ENCODE measurements around the gene BMPER. TPM values are rescaled to one million over a fixed set of nuclear protein-coding genes. Genes with fewer than 3 reads are reported as not detected.

BMPER gene
- total RNA-seq, 1 donor, result 11.2 TPM

GRCh38 chr7:33873981-33874750 lies 31.2 kb upstream of the BMPER start:
- no peak for DNase-seq (ENCODE audit: insufficient read length, low spot score, missing footprints)
- no peaks in the 10 kb centered on the region for H3K36me3 ChIP-seq (ENCODE audit: insufficient read depth, low read length)
- H3K9me3 ChIP-seq (ENCODE audit: low read depth, low read length), result no peaks in the 10 kb centered on the region
- TF ChIP-seq CTCF (IDR thresholded peaks at IDR 0.05; ENCODE audit: extremely low read depth, low read depth, low read length), result no peak
- no peaks in the 10 kb centered on the region for H3K27me3 ChIP-seq (ENCODE audit: insufficient read depth, low read length)
- H3K79me2 ChIP-seq (ENCODE audit: insufficient read depth, low read length), result no peaks in the 10 kb centered on the region
- no peak overlapping the region for H2AFZ ChIP-seq (ENCODE audit: low read length)
- H3K4me2 ChIP-seq (ENCODE audit: insufficient read depth, low read length), result peak overlapping the region; percentile 81
- H4K20me1 ChIP-seq (ENCODE audit: insufficient read depth, low read length), result no peaks in the 10 kb centered on the region
- peaks cover 47% of the 10 kb centered on the region for H3K4me1 ChIP-seq (ENCODE audit: insufficient read depth, low read length)
- H3K27ac ChIP-seq (ENCODE audit: low read depth, low read length), result peak overlapping the region; percentile 90
- H3K4me3 ChIP-seq (ENCODE audit: insufficient read depth, low read length), result peak overlapping the region; percentile 27

GRCh38 chr7:33874943-33875342 lies 30.4 kb upstream of the BMPER start:
- Histone ChIP-seq H3K27ac (ENCODE audit: low read depth, low read length) (peak overlapping the region; percentile 90), H3K36me3 (ENCODE audit: insufficient read depth, low read length) (no peaks in the 10 kb centered on the region), H3K9me3 (ENCODE audit: low read depth, low read length) (no peaks in the 10 kb centered on the region), H3K4me3 (ENCODE audit: insufficient read depth, low read length) (peak overlapping the region; percentile 27), H3K79me2 (ENCODE audit: insufficient read depth, low read length) (no peaks in the 10 kb centered on the region), H3K27me3 (ENCODE audit: insufficient read depth, low read length) (no peaks in the 10 kb centered on the region), H3K4me1 (ENCODE audit: insufficient read depth, low read length) (peaks cover 47% of the 10 kb centered on the region), H2AFZ (ENCODE audit: low read length) (no peak overlapping the region), H3K4me2 (ENCODE audit: insufficient read depth, low read length) (peak overlapping the region; percentile 81), H4K20me1 (ENCODE audit: insufficient read depth, low read length) (no peaks in the 10 kb centered on the region)
- no peak for TF ChIP-seq CTCF (IDR thresholded peaks at IDR 0.05; ENCODE audit: extremely low read depth, low read depth, low read length)
- DNase-seq (ENCODE audit: insufficient read length, low spot score, missing footprints), result no peak

- Histone ChIP-seq H3K4me3 (ENCODE audit: insufficient read depth, low read length) (no peak overlapping the region), H4K20me1 (ENCODE audit: insufficient read depth, low read length) (no peaks in the 10 kb centered on the region), H3K27me3 (ENCODE audit: insufficient read depth, low read length) (no peaks in the 10 kb centered on the region), H3K36me3 (ENCODE audit: insufficient read depth, low read length) (no peaks in the 10 kb centered on the region), H3K4me1 (ENCODE audit: insufficient read depth, low read length) (peaks cover 59% of the 10 kb centered on the region), H3K79me2 (ENCODE audit: insufficient read depth, low read length) (no peaks in the 10 kb centered on the region), H2AFZ (ENCODE audit: low read length) (no peak overlapping the region), H3K4me2 (ENCODE audit: insufficient read depth, low read length) (no peak overlapping the region), H3K27ac (ENCODE audit: low read depth, low read length) (no peak overlapping the region), H3K9me3 (ENCODE audit: low read depth, low read length) (no peaks in the 10 kb centered on the region)
- TF ChIP-seq CTCF (IDR thresholded peaks at IDR 0.05; ENCODE audit: extremely low read depth, low read depth, low read length), result no peak
- DNase-seq (ENCODE audit: insufficient read length, low spot score, missing footprints), result peak; percentile 75
Measured at GRCh38 chr7:33876596-33877274, 28.6 kb upstream of the BMPER start.

- no peak for DNase-seq (ENCODE audit: insufficient read length, low spot score, missing footprints)
- Histone ChIP-seq H4K20me1 (ENCODE audit: insufficient read depth, low read length) (no peaks in the 10 kb centered on the region), H3K27ac (ENCODE audit: low read depth, low read length) (no peak overlapping the region), H3K79me2 (ENCODE audit: insufficient read depth, low read length) (no peaks in the 10 kb centered on the region), H3K9me3 (ENCODE audit: low read depth, low read length) (no peaks in the 10 kb centered on the region), H3K4me3 (ENCODE audit: insufficient read depth, low read length) (no peak overlapping the region), H3K4me2 (ENCODE audit: insufficient read depth, low read length) (no peak overlapping the region), H3K4me1 (ENCODE audit: insufficient read depth, low read length) (peaks cover 33% of the 10 kb centered on the region), H3K27me3 (ENCODE audit: insufficient read depth, low read length) (no peaks in the 10 kb centered on the region), H3K36me3 (ENCODE audit: insufficient read depth, low read length) (no peaks in the 10 kb centered on the region), H2AFZ (ENCODE audit: low read length) (no peak overlapping the region)
- TF ChIP-seq CTCF (IDR thresholded peaks at IDR 0.05; ENCODE audit: extremely low read depth, low read depth, low read length), result no peak
Measured at GRCh38 chr7:33880787-33881186, 24.6 kb upstream of the BMPER start.

Measured in osteoblast (primary cell).